ENCODE data around the gene CARD9. TPM values are rescaled to one million over a fixed set of nuclear protein-coding genes. Genes with fewer than 3 reads are reported as not detected.

Gene CARD9
- total RNA-seq, 1 donor from 2014 or later, result 15.0 TPM

DNA sequence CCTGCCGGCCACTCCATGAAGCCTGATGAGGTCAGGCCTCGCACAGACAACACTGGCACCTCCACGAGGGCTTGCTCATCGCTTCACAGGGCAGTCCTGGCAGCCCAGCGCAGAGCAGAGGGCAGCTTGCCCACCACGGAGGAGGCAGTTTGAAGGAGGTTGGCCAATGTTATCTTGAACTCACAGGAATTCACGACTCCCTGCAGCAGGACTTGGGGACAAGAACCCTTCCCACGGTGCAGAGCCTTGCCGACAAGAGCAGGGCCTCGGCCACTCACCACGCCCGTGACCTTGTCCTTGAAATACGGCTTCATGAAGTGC, 21.5 kb upstream of the CARD9 start:
- no peak for DNase-seq
- Histone ChIP-seq H3K36me3 (peaks cover 78% of the 10 kb centered on the region), H3K4me3 (no peak overlapping the region), H3K27ac (no peak overlapping the region), H3K27me3 (ENCODE audit: low read depth) (no peaks in the 10 kb centered on the region), H3K4me1 (peaks cover 14% of the 10 kb centered on the region), H3K9me3 (no peaks in the 10 kb centered on the region)
- intact Hi-C loops (cut with DNase I), result no loop called here
- ATAC-seq, result no peak
- TF ChIP-seq, protein P1, sequence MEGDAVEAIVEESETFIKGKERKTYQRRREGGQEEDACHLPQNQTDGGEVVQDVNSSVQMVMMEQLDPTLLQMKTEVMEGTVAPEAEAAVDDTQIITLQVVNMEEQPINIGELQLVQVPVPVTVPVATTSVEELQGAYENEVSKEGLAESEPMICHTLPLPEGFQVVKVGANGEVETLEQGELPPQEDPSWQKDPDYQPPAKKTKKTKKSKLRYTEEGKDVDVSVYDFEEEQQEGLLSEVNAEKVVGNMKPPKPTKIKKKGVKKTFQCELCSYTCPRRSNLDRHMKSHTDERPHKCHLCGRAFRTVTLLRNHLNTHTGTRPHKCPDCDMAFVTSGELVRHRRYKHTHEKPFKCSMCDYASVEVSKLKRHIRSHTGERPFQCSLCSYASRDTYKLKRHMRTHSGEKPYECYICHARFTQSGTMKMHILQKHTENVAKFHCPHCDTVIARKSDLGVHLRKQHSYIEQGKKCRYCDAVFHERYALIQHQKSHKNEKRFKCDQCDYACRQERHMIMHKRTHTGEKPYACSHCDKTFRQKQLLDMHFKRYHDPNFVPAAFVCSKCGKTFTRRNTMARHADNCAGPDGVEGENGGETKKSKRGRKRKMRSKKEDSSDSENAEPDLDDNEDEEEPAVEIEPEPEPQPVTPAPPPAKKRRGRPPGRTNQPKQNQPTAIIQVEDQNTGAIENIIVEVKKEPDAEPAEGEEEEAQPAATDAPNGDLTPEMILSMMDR (IDR thresholded peaks at IDR 0.05), result no peak

DNA sequence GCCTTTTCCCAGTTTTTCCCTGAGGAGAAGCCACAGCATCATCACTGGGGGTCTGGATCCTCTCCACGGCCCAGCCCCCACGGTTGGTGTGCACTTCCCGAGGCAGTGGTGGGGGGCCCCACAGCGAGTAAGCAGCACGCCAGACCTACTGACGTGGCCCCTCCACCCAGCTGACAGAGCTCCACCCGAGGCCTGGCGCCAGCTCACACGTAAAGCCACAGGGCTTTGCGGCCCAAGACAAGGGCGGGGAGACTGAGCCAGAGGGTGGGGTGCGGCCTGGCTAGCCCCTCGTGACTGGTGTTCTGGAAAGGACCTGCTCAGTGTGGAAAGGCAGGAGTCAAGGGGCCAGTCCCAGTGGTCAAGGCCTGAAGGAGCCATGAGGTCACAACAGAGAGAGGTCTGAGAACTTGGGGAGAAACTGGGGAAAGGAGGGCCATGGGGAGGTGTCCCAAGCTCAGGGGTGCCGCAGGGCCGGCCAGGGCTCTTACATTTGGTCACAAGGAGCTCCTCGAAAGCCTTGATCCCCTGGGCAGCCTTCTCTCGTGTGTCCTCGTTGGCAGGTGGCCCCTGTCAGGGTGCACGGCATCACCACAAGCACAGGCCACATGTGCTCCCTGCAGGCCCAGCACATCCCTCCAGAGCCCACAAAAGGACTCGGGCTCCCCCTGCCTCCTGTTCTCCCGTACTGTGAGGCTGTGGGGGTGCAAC, 21.0 kb upstream of the CARD9 start:
- H3K9me3 ChIP-seq, result no peaks in the 10 kb centered on the region
- H3K4me3 ChIP-seq, result no peak overlapping the region
- peak in 1 of 2 donors; percentile 8 for ATAC-seq
- no peak for DNase-seq
- H3K27ac ChIP-seq, result no peak overlapping the region
- TF ChIP-seq, protein P1 (IDR thresholded peaks at IDR 0.05), result no peak
- no peaks in the 10 kb centered on the region for H3K27me3 ChIP-seq (ENCODE audit: low read depth)
- H3K36me3 ChIP-seq, result peaks cover 83% of the 10 kb centered on the region
- H3K4me1 ChIP-seq, result peaks cover 13% of the 10 kb centered on the region
- intact Hi-C loops (cut with DNase I), result no loop called here

DNA sequence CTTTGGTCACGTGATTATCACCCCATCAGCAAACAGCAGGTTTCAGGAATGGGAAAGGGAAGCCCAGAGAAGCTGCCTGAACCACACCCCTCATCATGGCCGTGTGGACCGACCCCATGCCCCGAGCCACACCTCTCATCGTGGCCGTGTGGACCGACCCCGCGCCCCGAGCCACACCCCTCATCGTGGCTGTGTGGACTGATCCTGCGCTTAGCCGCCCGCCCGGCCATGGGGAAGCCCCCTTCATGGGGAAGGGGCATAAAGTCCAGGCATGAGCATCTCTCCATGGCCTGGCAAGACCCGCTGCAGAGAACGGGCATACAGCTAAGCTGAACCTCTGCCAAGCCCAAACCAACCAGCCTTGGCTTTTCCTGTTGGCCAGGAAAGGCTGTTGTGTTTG, 20.1 kb upstream of the CARD9 start:
- DNase-seq, result no peak
- TF ChIP-seq, protein P1 (IDR thresholded peaks at IDR 0.05), result no peak
- no peak overlapping the region for H3K27ac ChIP-seq
- intact Hi-C loops (cut with DNase I), result no loop called here
- H3K4me1 ChIP-seq, result peaks cover 4% of the 10 kb centered on the region
- peaks cover 88% of the 10 kb centered on the region for H3K36me3 ChIP-seq
- no peaks in the 10 kb centered on the region for H3K27me3 ChIP-seq (ENCODE audit: low read depth)
- H3K4me3 ChIP-seq, result no peak overlapping the region
- ATAC-seq, result no peak
- no peaks in the 10 kb centered on the region for H3K9me3 ChIP-seq

DNA sequence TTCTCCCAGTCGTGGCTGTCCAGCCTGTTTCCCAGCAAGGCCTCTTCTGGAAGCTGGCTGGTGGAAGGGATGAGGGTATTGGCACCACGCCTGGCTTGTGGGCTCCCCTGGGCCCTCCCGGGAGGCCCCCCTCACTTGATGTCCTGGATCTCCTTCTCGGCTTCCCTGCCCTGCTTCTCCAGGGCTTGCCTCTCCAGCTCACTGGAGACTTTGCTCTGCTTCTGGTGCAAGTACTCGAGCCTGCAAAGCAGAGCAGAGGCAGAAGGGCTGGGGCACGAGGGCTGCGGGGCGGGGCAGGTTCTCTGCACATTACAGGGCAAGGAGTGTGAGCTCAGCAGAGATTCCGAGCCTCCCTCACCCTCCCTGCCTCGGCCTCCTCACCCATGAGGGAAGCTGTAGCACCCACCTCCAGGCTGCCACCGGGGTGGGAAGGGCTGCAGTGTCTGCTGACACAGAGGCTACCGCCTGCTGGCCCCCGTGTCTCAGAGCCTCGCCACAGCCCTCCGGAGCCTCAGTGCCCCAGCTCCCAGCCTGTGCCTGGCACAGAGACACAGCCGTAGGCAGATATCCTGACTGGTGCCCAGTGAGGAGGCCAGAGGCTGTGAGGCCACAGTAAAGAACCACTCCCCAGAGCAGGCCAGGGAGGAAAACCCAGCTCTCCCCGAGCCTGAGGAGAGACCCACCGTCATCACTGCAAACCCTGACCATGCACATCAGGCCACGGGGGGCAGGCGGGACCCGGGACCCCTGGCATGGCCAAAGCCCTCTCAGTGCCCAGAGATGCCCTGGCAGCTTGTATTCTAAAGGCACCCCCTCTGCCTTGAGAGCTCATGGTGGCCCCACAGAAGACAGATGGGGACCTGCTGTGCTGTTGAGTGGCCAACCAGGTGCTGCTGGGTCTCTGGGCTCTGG, 19.3 kb upstream of the CARD9 start:
- intact Hi-C loops (cut with DNase I), result no loop called here
- ATAC-seq, result no peak
- H3K36me3 ChIP-seq, result peaks cover 91% of the 10 kb centered on the region

DNA sequence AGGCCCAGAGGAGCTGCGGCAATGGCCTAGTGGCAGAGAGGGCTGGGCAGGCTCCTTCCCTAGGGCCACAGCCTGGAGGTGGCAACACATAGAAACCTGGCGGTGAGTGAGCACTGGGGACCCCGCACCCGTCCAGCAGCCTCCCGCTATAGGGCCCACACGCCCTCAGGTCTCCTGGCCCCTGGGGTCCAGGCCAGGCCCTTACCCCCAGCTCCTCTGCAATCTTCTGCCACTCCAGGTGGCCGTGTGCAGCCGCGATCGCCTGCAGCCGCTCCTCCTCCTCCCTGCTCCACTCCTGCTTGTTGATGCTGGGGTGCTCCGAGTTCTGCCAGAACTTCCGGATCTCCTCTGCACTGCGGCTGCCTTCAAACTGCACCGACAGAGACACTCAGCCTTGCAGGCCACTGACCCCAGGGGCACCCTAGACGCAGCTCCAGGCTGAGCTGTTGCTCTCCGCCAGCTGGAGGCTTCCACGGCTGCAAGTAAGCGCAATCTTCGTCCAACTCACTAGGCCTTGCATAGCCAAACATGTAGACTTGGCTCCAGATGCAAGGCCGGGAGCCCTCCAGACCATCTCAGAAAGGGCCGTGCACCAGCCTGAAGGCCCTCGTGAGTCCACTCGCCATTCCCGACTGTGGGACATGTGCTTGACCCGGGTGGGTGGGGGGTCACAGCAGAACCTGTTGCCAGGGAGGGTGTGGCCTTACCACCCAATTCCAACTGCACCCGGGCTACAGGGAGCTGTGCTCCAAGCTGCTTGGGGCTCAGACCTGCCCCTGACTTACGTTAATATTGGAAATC, 18.5 kb upstream of the CARD9 start:
- DNase-seq (no peak), ATAC-seq (no peak)
- TF ChIP-seq, protein P1 (IDR thresholded peaks at IDR 0.05), result no peak
- no peaks in the 10 kb centered on the region for H3K4me1 ChIP-seq
- no peaks in the 10 kb centered on the region for H3K9me3 ChIP-seq
- H3K27ac ChIP-seq, result no peak overlapping the region
- H3K36me3 ChIP-seq, result peaks cover 95% of the 10 kb centered on the region
- H3K4me3 ChIP-seq, result no peak overlapping the region
- H3K27me3 ChIP-seq (ENCODE audit: low read depth), result no peaks in the 10 kb centered on the region
- intact Hi-C loops (cut with DNase I), result no loop called here

More for the DNA sequence above, 19.3 kb upstream of the CARD9 start:
- TF ChIP-seq, protein P1 (IDR thresholded peaks at IDR 0.05), result no peak
- Histone ChIP-seq H3K4me1 (no peaks in the 10 kb centered on the region), H3K27me3 (ENCODE audit: low read depth) (no peaks in the 10 kb centered on the region), H3K9me3 (no peaks in the 10 kb centered on the region), H3K4me3 (no peak overlapping the region), H3K27ac (no peak overlapping the region)
- no peak for DNase-seq
